ENCODE data around the gene LRTM2.

Gene LRTM2

DNA sequence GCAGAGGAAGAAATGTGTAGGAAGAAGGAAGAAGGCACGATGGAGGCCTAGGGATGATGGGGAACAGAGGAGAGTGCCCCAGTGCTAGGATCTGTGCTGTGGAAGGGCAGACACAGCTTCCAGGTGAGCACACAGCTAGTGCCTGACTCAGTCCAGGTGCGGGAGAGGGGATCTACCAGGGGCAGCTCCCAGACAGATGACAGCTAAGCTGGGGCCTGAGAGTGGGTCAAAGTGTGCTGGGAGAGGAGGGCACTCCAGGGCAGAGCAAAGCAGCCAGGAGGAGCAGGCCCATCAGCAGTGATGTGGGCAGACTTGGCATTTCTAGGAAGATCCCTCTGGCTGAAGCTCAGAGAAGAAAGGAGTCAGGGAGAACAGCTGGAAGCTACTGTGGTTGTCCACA is 36.7 kb downstream of the LRTM2 start:
- ATAC-seq, result no peak
- TF ChIP-seq GLIS3 (CRISPR knock-in tag; IDR thresholded peaks at IDR 0.05), result no peak
- no peak for TF ChIP-seq ZFP3 (CRISPR knock-in tag; IDR thresholded peaks at IDR 0.05)
- no peak for TF ChIP-seq SNAI2 (CRISPR knock-in tag; IDR thresholded peaks at IDR 0.05)
- no peak for TF ChIP-seq OSR1 (CRISPR knock-in tag; IDR thresholded peaks at IDR 0.05)
- no peak for TF ChIP-seq BACH2 (CRISPR knock-in tag; IDR thresholded peaks at IDR 0.05; ENCODE audit: borderline replicate concordance)
- no peak for TF ChIP-seq ZFP30 (CRISPR knock-in tag; IDR thresholded peaks at IDR 0.05)
- TF ChIP-seq TOX (CRISPR knock-in tag; IDR thresholded peaks at IDR 0.05; ENCODE audit: borderline replicate concordance), result no peak
- TF ChIP-seq POU6F1 (CRISPR knock-in tag; IDR thresholded peaks at IDR 0.05; ENCODE audit: borderline replicate concordance, low read depth), result no peak
- TF ChIP-seq ZNF70 (CRISPR knock-in tag; IDR thresholded peaks at IDR 0.05), result no peak
- TF ChIP-seq CSDC2 (CRISPR knock-in tag; IDR thresholded peaks at IDR 0.05), result no peak
- no peak for TF ChIP-seq TCF4 (CRISPR knock-in tag; IDR thresholded peaks at IDR 0.05; ENCODE audit: borderline replicate concordance)
- no peak for TF ChIP-seq PPARA (CRISPR knock-in tag; IDR thresholded peaks at IDR 0.05; ENCODE audit: borderline replicate concordance)
- no peak for TF ChIP-seq ZNF8 (CRISPR knock-in tag; IDR thresholded peaks at IDR 0.05)
- no peak for TF ChIP-seq PATZ1 (CRISPR knock-in tag; IDR thresholded peaks at IDR 0.05; ENCODE audit: borderline replicate concordance)
- TF ChIP-seq CSRNP3 (CRISPR knock-in tag; IDR thresholded peaks at IDR 0.05), result no peak
- TF ChIP-seq CREB5 (CRISPR knock-in tag; IDR thresholded peaks at IDR 0.05; ENCODE audit: low read depth), result no peak
- TF ChIP-seq RARB (CRISPR knock-in tag; IDR thresholded peaks at IDR 0.05), result no peak
- no peak for TF ChIP-seq TSHZ2 (CRISPR knock-in tag; IDR thresholded peaks at IDR 0.05)
- no peak for TF ChIP-seq ZNF565 (CRISPR knock-in tag; conservative IDR thresholded peaks at IDR 0.05; ENCODE audit: low read depth)
- TF ChIP-seq ESRRG (CRISPR knock-in tag; IDR thresholded peaks at IDR 0.05), result no peak

- TF ChIP-seq CSRNP3 (CRISPR knock-in tag; IDR thresholded peaks at IDR 0.05), result no peak
- no peak for TF ChIP-seq TCF4 (CRISPR knock-in tag; IDR thresholded peaks at IDR 0.05; ENCODE audit: borderline replicate concordance)
- no peak for TF ChIP-seq OSR1 (CRISPR knock-in tag; IDR thresholded peaks at IDR 0.05)
- TF ChIP-seq ZNF8 (CRISPR knock-in tag; IDR thresholded peaks at IDR 0.05), result no peak
- no peak for TF ChIP-seq CSDC2 (CRISPR knock-in tag; IDR thresholded peaks at IDR 0.05)
- no peak for ATAC-seq
Observed at GRCh38 chr12:1857821-1858220, 37.5 kb downstream of the LRTM2 start.

DNA sequence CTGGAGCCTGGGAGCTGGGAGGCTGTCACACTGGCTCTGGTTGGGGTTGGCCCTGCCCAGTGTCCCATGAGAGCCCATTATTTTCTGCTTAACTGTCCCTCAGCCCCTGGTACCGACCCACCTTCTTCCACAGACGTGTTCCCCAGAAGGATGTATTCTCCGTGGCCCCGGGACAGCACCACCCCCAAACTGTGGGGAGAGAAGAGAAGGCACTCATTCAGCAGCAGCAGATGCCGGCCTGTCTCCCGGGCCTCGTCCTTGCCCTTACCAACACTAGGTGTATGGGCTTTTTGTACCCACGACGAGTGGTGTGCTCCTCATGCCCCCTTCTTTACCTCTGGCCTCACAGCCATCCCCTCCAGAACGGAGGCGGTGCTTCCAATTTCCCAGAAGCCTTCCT is 38.1 kb downstream of the LRTM2 start:
- no peak for ATAC-seq
- TF ChIP-seq TSHZ2 (CRISPR knock-in tag; IDR thresholded peaks at IDR 0.05) (no peak), ARNTL (CRISPR knock-in tag; IDR thresholded peaks at IDR 0.05; ENCODE audit: borderline replicate concordance, low read depth) (no peak), ISL1 (CRISPR knock-in tag; IDR thresholded peaks at IDR 0.05) (no peak), ZNF565 (CRISPR knock-in tag; conservative IDR thresholded peaks at IDR 0.05; ENCODE audit: low read depth) (no peak), PPARA (CRISPR knock-in tag; IDR thresholded peaks at IDR 0.05; ENCODE audit: borderline replicate concordance) (no peak), ZNF70 (CRISPR knock-in tag; IDR thresholded peaks at IDR 0.05) (no peak), PATZ1 (CRISPR knock-in tag; IDR thresholded peaks at IDR 0.05; ENCODE audit: borderline replicate concordance) (no peak), ZFP30 (CRISPR knock-in tag; IDR thresholded peaks at IDR 0.05) (no peak)

Data from SK-N-SH treated with all-trans-retinoic acid at 6 μM for 48 hours (cell line).